GM18519 (cell line): ENCODE data around the gene RAC2.
"Not testable (repeated sequence)": the region's sequence is repeated elsewhere in the genome, so short reads cannot be mapped to it uniquely, and the experiment has no call there.

Source experiments
- ATAC-seq: cut with Tn5 transposase; IDR thresholded peaks from one replicate; pipeline ENCODE4 v1.9.1; 2021; ENCODE audit warnings: mild to moderate bottlenecking, moderate library complexity; ENCODE audit not compliant: unreplicated experiment, low FRiP score

Gene RAC2

GRCh38 chr22:37237371-37238268, 6.4 kb downstream of the RAC2 start:
- ATAC-seq = no peak

GRCh38 chr22:37235897-37236607, 8.0 kb downstream of the RAC2 start:
- no peak for ATAC-seq

- ATAC-seq = no peak
These were observed 9.0 kb downstream of the RAC2 start for GRCh38 chr22:37234736-37235711.

GRCh38 chr22:37233751-37234631, 10.1 kb downstream of the RAC2 start:
- no peak for ATAC-seq

GRCh38 chr22:37233371-37233750, 10.7 kb downstream of the RAC2 start:
- not testable (repeated sequence) for ATAC-seq

- no peak for ATAC-seq
These were observed 11.7 kb downstream of the RAC2 start for GRCh38 chr22:37232140-37232998.

- no peak for ATAC-seq
These were observed 12.5 kb downstream of the RAC2 start for GRCh38 chr22:37231406-37232139.

GRCh38 chr22:37230673-37231405, 13.2 kb downstream of the RAC2 start:
- ATAC-seq = no peak

- ATAC-seq = no peak
These were observed 14.0 kb downstream of the RAC2 start for GRCh38 chr22:37229805-37230672.

GRCh38 chr22:37229012-37229804, 14.9 kb downstream of the RAC2 start:
- ATAC-seq = no peak

GRCh38 chr22:37228106-37229011, 15.7 kb downstream of the RAC2 start:
- no peak for ATAC-seq

GRCh38 chr22:37226514-37226913, 17.6 kb downstream of the RAC2 start:
- ATAC-seq = no peak

GRCh38 chr22:37226087-37226486, 18.0 kb downstream of the RAC2 start:
- no peak for ATAC-seq

GRCh38 chr22:37225481-37225880, 18.6 kb downstream of the RAC2 start:
- ATAC-seq = no peak
